DOHH2 (cell line): ENCODE data around the gene GPR161.

Source experiments
- EZH2phosphoT487 ChIP-seq: fragments of 200-600 bp; sonication (generic); IDR thresholded peaks from 2 replicates; pipeline ENCODE4 v1.6.1; 2017; ENCODE audit warnings: borderline replicate concordance, mild to moderate bottlenecking, antibody characterized with exemption, low read length, moderate library complexity, mixed read lengths
- TF ChIP-seq, protein P1 (sequence below): fragments of 200-600 bp; sonication (generic); IDR thresholded peaks from one replicate; pipeline ENCODE4 v1.5.1; 2014; ENCODE audit warnings: antibody characterized with exemption, mild to moderate bottlenecking, low read depth, low read length; ENCODE audit not compliant: poor library complexity, severe bottlenecking

DNA sequence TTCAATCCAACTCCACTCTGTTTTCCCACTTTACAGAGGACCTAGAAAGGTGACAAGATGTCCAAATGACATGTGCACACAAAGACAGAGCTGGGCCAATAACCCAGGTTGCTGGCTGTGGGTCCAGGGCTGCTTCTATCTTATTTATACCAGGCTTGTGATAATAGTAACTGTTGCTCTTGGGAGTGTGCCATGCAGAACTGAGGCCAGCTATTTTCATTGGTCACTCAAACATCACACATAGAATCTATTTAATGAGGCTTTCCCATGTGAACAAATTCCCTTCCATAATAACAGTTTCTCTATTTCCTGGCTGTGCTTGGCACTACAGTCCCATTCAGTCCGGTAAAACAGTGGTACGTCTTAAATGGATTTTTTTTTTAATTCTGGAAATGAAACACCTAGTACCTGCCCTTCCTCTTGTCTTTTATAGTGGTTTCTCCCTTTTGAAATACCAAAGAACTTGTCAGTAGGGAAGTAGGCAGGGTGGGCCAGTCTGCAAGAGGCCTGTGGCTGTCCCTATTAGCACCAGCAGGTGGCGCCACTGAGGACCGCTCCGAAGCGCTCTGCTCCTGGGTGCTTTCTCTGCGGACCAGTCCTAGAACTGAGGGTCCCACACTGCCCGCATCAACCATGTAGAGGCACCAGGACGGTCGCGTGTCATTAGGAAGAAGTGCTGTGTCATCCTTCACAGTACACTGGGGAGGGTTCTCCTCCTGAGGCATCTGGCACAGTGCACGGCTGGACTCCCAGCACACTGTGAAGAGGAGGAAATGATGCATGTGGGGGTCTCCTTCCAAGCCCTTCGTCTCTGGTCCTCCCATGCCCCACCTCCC lies 52.1 kb downstream of the GPR161 start:
- TF ChIP-seq, protein P1, sequence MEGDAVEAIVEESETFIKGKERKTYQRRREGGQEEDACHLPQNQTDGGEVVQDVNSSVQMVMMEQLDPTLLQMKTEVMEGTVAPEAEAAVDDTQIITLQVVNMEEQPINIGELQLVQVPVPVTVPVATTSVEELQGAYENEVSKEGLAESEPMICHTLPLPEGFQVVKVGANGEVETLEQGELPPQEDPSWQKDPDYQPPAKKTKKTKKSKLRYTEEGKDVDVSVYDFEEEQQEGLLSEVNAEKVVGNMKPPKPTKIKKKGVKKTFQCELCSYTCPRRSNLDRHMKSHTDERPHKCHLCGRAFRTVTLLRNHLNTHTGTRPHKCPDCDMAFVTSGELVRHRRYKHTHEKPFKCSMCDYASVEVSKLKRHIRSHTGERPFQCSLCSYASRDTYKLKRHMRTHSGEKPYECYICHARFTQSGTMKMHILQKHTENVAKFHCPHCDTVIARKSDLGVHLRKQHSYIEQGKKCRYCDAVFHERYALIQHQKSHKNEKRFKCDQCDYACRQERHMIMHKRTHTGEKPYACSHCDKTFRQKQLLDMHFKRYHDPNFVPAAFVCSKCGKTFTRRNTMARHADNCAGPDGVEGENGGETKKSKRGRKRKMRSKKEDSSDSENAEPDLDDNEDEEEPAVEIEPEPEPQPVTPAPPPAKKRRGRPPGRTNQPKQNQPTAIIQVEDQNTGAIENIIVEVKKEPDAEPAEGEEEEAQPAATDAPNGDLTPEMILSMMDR = peak; percentile 99
- TF ChIP-seq EZH2phosphoT487 = no peak
